Caco-2 (cell line): Measurements from ENCODE around the gene PNPLA3. TPM values are rescaled to one million over a fixed set of nuclear protein-coding genes. Genes with fewer than 3 reads are reported as not detected.

Experiments used
- BruUV-seq: library from RNA; stranded (reverse); fragments of 400-500 nt; replicated peaks from 2 replicates; lab custom pipeline; 2021; lab: Mats Ljungman, UMichigan
- CTCF ChIA-PET: fragments of 300-600 bp; sonication (Branson Sonifier 250); formaldehyde crosslinking; loops from one replicate; lab custom pipeline; 2022; ENCODE audit warnings: antibody characterized with exemption; lab: Charles Lee
- POLR2A ChIA-PET: fragments of 300-600 bp; sonication (Branson Sonifier 250); formaldehyde crosslinking; loops from one replicate; lab custom pipeline; 2022; ENCODE audit warnings: antibody characterized with exemption; lab: Charles Lee
- DNase-seq, 2 experiments: peaks; one replicate each; pipeline versions ENCODE4 v3.0.0 to v3.0.0-alpha.2; 2020 to 2022
- H3K27me3 ChIP-seq: replicated peaks from 2 replicates; pipeline ENCODE4 v1.6.0; 2011; ENCODE audit warnings: low read length; ENCODE audit not compliant: control insufficient read depth, insufficient read depth
- H3K36me3 ChIP-seq: 2 replicates; pipeline ENCODE4 v1.5.1; 2011; ENCODE audit warnings: low read length; ENCODE audit not compliant: control insufficient read depth, insufficient read depth
- H3K4me1 ChIP-seq: fragments of 250-450 bp; sonication (Bioruptor Pico); 2 replicates; pipeline ENCODE4 v1.5.1; 2020; ENCODE audit warnings: mild to moderate bottlenecking
- H3K4me3 ChIP-seq: 2 replicates; pipeline ENCODE4 v1.5.1; 2011; ENCODE audit warnings: low read depth, mild to moderate bottlenecking, control low read depth, low read length
- H3K9me3 ChIP-seq: fragments of 250-450 bp; sonication (Bioruptor Pico); 2 replicates; pipeline ENCODE4 v1.5.1; 2020; ENCODE audit warnings: mild to moderate bottlenecking, moderate library complexity
- H3K27ac Mint-ChIP-seq: one replicate; pipeline ENCODE4 v1.8.0; 2022; ENCODE audit warnings: mixed read lengths; ENCODE audit not compliant: unreplicated experiment
- H3K27me3 Mint-ChIP-seq: one replicate; pipeline ENCODE4 v1.8.0; 2022; ENCODE audit warnings: mixed read lengths; ENCODE audit not compliant: insufficient read depth, unreplicated experiment
- H3K36me3 Mint-ChIP-seq: one replicate; pipeline ENCODE4 v1.8.0; 2022; ENCODE audit warnings: mild to moderate bottlenecking, mixed read lengths; ENCODE audit not compliant: insufficient read depth, unreplicated experiment
- H3K4me1 Mint-ChIP-seq: one replicate; pipeline ENCODE4 v1.8.0; 2022; ENCODE audit warnings: low read depth, mixed read lengths; ENCODE audit not compliant: unreplicated experiment
- H3K4me3 Mint-ChIP-seq: one replicate; pipeline ENCODE4 v1.8.0; 2022; ENCODE audit warnings: mild to moderate bottlenecking, moderate library complexity, mixed read lengths; ENCODE audit not compliant: unreplicated experiment
- H3K9me3 Mint-ChIP-seq: one replicate; pipeline ENCODE4 v1.8.0; 2022; ENCODE audit warnings: mixed read lengths; ENCODE audit not compliant: unreplicated experiment
- CTCF ChIP-seq, 2 experiments: fragments of 200-600 bp in 1 of 2; IDR thresholded peaks; 1 replicate in 1 of 2; 2 replicates in 1 of 2; pipeline versions ENCODE4 v1.5.1 to v1.8.0; 2011 to 2022; ENCODE audit warnings: antibody characterized with exemption in 1 of 2, control low read depth in 1 of 2, inconsistent platforms in 1 of 2, low read depth in 1 of 2, low read length in 1 of 2, mild to moderate bottlenecking in 1 of 2, moderate library complexity in 1 of 2; ENCODE audit not compliant: insufficient read depth in 1 of 2, severe bottlenecking in 1 of 2, unreplicated experiment in 1 of 2
- intact Hi-C: fragments of 100-400 bp; cut with micrococcal nuclease; formaldehyde crosslinking; loops from one replicate; pipeline ENCODE4 v1.10.0; 2022; ENCODE audit not compliant: unreplicated experiment
- total RNA-seq: library from RNA; stranded (reverse); gene quantifications from 2 replicates; pipeline ENCODE4 v1.2.3, GENCODE V29; 2022

The PNPLA3 gene
- total RNA-seq, 1 experiment from 2014 or later: 5.0 TPM

DNA sequence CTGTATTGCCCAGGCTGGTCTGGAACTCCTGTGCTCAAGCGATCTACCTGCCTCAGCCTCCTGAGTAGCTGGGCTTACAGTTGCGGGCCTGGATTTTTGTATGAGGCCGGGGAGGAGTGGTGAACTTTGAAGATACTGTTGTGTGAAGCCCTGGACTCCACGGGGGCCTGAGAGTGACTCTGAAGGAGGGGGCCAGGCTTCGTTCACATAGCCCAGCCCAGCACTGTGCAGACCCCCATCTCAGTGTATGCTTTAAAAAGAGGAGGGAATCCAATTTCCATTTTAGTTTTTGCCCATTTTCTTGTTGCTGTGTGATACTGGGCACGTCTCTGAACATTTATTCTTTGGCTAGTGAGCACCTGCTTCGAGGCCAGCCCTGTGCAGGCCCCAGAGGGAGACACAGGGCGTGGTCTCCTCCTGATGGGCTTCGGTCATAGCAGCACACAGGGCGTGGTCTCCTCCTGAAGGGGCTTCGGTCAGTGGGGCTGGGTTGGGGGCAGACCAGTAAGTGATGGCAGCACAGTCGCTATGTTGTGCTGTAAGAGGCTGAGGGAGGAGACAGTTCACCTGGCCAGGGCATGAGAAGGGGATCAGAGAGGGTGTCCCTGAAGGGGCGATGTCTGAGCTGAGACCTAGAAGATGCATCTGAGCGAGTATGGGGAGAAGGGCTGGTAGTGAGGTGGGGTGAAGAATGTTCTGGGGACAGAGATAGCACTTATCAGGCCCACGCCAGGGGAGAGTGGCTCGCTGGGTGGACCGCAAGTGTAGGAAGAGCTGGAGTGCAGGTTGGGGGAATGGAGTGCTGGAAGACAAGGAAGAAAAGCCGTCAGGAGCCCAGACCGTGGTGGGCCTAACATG lies 45.6 kb downstream of the PNPLA3 start:
- Mint-ChIP-seq H3K27ac (no peak overlapping the region), H3K4me1 (peaks cover 7% of the 10 kb centered on the region), H3K4me3 (no peak overlapping the region), H3K9me3 (no peaks in the 10 kb centered on the region), H3K36me3 (peaks cover 56% of the 10 kb centered on the region), H3K27me3 (no peaks in the 10 kb centered on the region)
- intact Hi-C loops: no loop called here
- DNase-seq: no peak
- POLR2A ChIA-PET: no interaction called here
- H3K27me3 ChIP-seq: no peaks in the 10 kb centered on the region
- H3K4me3 ChIP-seq: no peak overlapping the region
- H3K36me3 ChIP-seq: peaks cover 4% of the 10 kb centered on the region
- no peaks in the 10 kb centered on the region for H3K9me3 ChIP-seq
- no peaks in the 10 kb centered on the region for H3K4me1 ChIP-seq
- BruUV-seq: no TSS peak
- CTCF ChIA-PET: no interaction called here
- TF ChIP-seq CTCF (IDR thresholded peaks at IDR 0.05; ENCODE audit: insufficient read depth in 1 of 2, low read depth in 1 of 2, low read length in 1 of 2, severe bottlenecking in 1 of 2, unreplicated experiment in 1 of 2): no peak

- ChIA-PET POLR2A (no interaction called here), CTCF (no interaction called here)
- no peaks in the 10 kb centered on the region for H3K4me1 ChIP-seq
- no peaks in the 10 kb centered on the region for H3K27me3 ChIP-seq
- Mint-ChIP-seq H3K36me3 (peaks cover 53% of the 10 kb centered on the region), H3K27me3 (no peaks in the 10 kb centered on the region), H3K27ac (no peak overlapping the region), H3K4me1 (peaks cover 7% of the 10 kb centered on the region), H3K9me3 (no peaks in the 10 kb centered on the region), H3K4me3 (no peak overlapping the region)
- TF ChIP-seq CTCF (IDR thresholded peaks at IDR 0.05; ENCODE audit: insufficient read depth in 1 of 2, low read depth in 1 of 2, low read length in 1 of 2, severe bottlenecking in 1 of 2, unreplicated experiment in 1 of 2): no peak
- no peaks in the 10 kb centered on the region for H3K9me3 ChIP-seq
- intact Hi-C loops: no loop called here
- H3K4me3 ChIP-seq: no peak overlapping the region
- DNase-seq: no peak
- H3K36me3 ChIP-seq: peaks cover 4% of the 10 kb centered on the region
- BruUV-seq: no TSS peak
These were observed 46.6 kb downstream of the PNPLA3 start for GRCh38 chr22:43969989-43970755.

DNA sequence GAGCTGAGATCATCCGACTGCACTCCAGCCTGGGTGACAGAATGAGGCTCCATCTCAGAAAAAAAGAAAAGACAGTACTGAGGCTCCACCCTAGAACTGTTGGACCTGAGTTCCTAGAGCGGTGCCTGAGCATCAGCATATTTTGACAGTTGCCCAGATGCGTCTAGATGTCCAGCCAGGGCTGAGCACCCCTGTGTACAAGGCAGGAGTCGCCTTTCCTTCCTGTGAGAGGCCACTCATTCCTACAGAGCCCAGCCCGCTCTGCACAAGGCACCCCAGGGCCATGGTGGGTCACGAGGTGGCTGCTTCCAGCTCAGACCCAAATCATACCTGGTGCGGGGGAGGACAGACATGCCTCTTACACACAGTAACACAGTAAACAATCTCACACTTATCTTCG lies 47.5 kb downstream of the PNPLA3 start:
- Histone ChIP-seq H3K27me3 (no peaks in the 10 kb centered on the region), H3K9me3 (no peaks in the 10 kb centered on the region), H3K4me1 (no peaks in the 10 kb centered on the region), H3K36me3 (peaks cover 4% of the 10 kb centered on the region), H3K4me3 (no peak overlapping the region)
- TF ChIP-seq CTCF (IDR thresholded peaks at IDR 0.05; ENCODE audit: insufficient read depth in 1 of 2, low read depth in 1 of 2, low read length in 1 of 2, severe bottlenecking in 1 of 2, unreplicated experiment in 1 of 2): no peak
- Mint-ChIP-seq H3K4me1 (peaks cover 7% of the 10 kb centered on the region), H3K36me3 (peaks cover 61% of the 10 kb centered on the region), H3K4me3 (no peak overlapping the region), H3K27ac (no peak overlapping the region), H3K9me3 (no peaks in the 10 kb centered on the region), H3K27me3 (no peaks in the 10 kb centered on the region)
- BruUV-seq: no TSS peak
- DNase-seq: no peak
- ChIA-PET CTCF (no interaction called here), POLR2A (no interaction called here)
- intact Hi-C loops: no loop called here
